ENCODE data around the gene TAF1B. TPM values are rescaled to one million over a fixed set of nuclear protein-coding genes. Genes with fewer than 3 reads are reported as not detected.

The TAF1B gene
- total RNA-seq, 1 experiment from 2014 or later: 29.9 TPM

- Histone ChIP-seq H3K4me2 (ENCODE audit: insufficient read depth, insufficient read length, low read length) (no peak overlapping the region), H2AFZ (ENCODE audit: low read length) (no peak overlapping the region)
Observed at GRCh38 chr2:9830685-9831410, 12.4 kb upstream of the TAF1B start.

More at GRCh38 chr2:9830685-9831410, 12.4 kb upstream of the TAF1B start:
- H3K4me1 ChIP-seq (ENCODE audit: insufficient read depth, low read length): no peaks in the 10 kb centered on the region
- H3K4me1 Mint-ChIP-seq: peaks cover 8 to 14% of the 10 kb centered on the region in 2 experiments
- H4K5ac ChIP-seq (ENCODE audit: insufficient read length, low read depth, low read length): no peak overlapping the region
- H3K14ac ChIP-seq (ENCODE audit: insufficient read depth, low read length): no peak overlapping the region
- no peak for TF ChIP-seq CTCF (conservative IDR thresholded peaks at IDR 0.05)
- no peak overlapping the region for H3K18ac ChIP-seq (ENCODE audit: insufficient read length, low read depth, low read length)
- no peaks in the 10 kb centered on the region for H3K23me2 ChIP-seq (ENCODE audit: insufficient read length, low read depth, low read length, poor library complexity, severe bottlenecking)
- H3K27me3 Mint-ChIP-seq (ENCODE audit: low read depth): peaks cover 1% of the 10 kb centered on the region; the same call in 1 of the 2 replicates
- H2AK5ac ChIP-seq (ENCODE audit: insufficient read length, low read length): no peak overlapping the region
- no peak overlapping the region for H4K91ac ChIP-seq (ENCODE audit: insufficient read length, low read depth, low read length)
- no peaks in the 10 kb centered on the region for H3K79me2 ChIP-seq (ENCODE audit: insufficient read depth, low read length)
- no peaks in the 10 kb centered on the region for H3K9me3 Mint-ChIP-seq
- no peak overlapping the region for H2BK20ac ChIP-seq (ENCODE audit: low read depth, low read length, poor library complexity, severe bottlenecking)
- no peak overlapping the region for H2BK12ac ChIP-seq (ENCODE audit: insufficient read length, low read depth, low read length)
- H2BK5ac ChIP-seq (ENCODE audit: insufficient read length, low read length): no peak overlapping the region
- no peak overlapping the region for H4K8ac ChIP-seq (replicated peaks; ENCODE audit: insufficient read length, low read depth, low read length)
- no peak overlapping the region for H3K4me3 Mint-ChIP-seq
- no peak overlapping the region for H3K27ac Mint-ChIP-seq
- H3K23ac ChIP-seq (ENCODE audit: insufficient read length, low read depth, low read length): no peak overlapping the region
- no peak overlapping the region for H3T11ph ChIP-seq (ENCODE audit: low read length)
- H3K79me1 ChIP-seq (ENCODE audit: insufficient read depth, low read depth, low read length, poor library complexity, severe bottlenecking): no peaks in the 10 kb centered on the region
- no peaks in the 10 kb centered on the region for H3K27me3 ChIP-seq (ENCODE audit: insufficient read depth, low read length)
- no peak overlapping the region for H2BK15ac ChIP-seq (ENCODE audit: low read depth, low read length)
- H3K36me3 Mint-ChIP-seq (ENCODE audit: insufficient read depth in 1 of 3, low read depth in 3 of 3): no peaks in the 10 kb centered on the region
- DNase-seq: no peak
- no CpG with 5 or more reads among the region's 5 CpGs for WGBS (ENCODE audit: extremely low coverage, insufficient read length, low lambda C conversion rate)
- no peak overlapping the region for H2BK120ac ChIP-seq (ENCODE audit: low read depth, low read length, poor library complexity, severe bottlenecking)
- H3K9me3 ChIP-seq (ENCODE audit: control insufficient read depth, low read depth, low read length): no peaks in the 10 kb centered on the region
- H4K20me1 ChIP-seq (ENCODE audit: control insufficient read depth, insufficient read depth, insufficient read length): no peaks in the 10 kb centered on the region
- H3K4ac ChIP-seq (ENCODE audit: low read depth, low read length): no peak overlapping the region
- no peak overlapping the region for H3K27ac ChIP-seq (ENCODE audit: insufficient read length, low read depth, low read length)
- no peak overlapping the region for H3K56ac ChIP-seq (ENCODE audit: insufficient read length, low read depth, low read length)
- H3K9ac ChIP-seq (ENCODE audit: extremely low read depth, insufficient read length, low read length): no peak overlapping the region
